Lower leg skin (tissue), 3 donors: ENCODE data around the gene TREH.

Experiments used
- CTCF ChIP-seq, 3 donors: fragments of 450-650 bp; IDR thresholded peaks; one replicate each; pipeline ENCODE4 v1.5.1; 2016; ENCODE audit warnings: antibody characterized with exemption in 3 of 3, mild to moderate bottlenecking in 3 of 3, moderate library complexity in 2 of 3
- POLR2A ChIP-seq, 2 donors: fragments of 450-650 bp; IDR thresholded peaks; one replicate each; pipeline ENCODE4 v1.6.1; 2016 to 2017; ENCODE audit warnings: antibody characterized with exemption in 2 of 2, mild to moderate bottlenecking in 1 of 2, moderate library complexity in 1 of 2

- no peak for TF ChIP-seq POLR2A (IDR thresholded peaks at IDR 0.05)
- no peak for TF ChIP-seq CTCF (IDR thresholded peaks at IDR 0.05)
These were observed 5.9 kb downstream of the TREH start for GRCh38 chr11:118673361-118674081.
